Activated naive CD4-positive, alpha-beta T cell treated with anti-CD3 and anti-CD28 coated beads, Interleukin-2, amount 50 U/mL, for 24 hours (primary cell): Measurements from ENCODE around the gene TTC28.

ENCODE experiments used
- H3K27ac Mint-ChIP-seq: one replicate; pipeline ENCODE4 v1.8.0; 2021; ENCODE audit warnings: mild to moderate bottlenecking, mixed read lengths
- H3K27me3 Mint-ChIP-seq: one replicate; pipeline ENCODE4 v1.8.0; 2021; ENCODE audit warnings: mixed read lengths
- H3K36me3 Mint-ChIP-seq: one replicate; pipeline ENCODE4 v1.8.0; 2021; ENCODE audit warnings: mixed read lengths
- H3K4me1 Mint-ChIP-seq: one replicate; pipeline ENCODE4 v1.8.0; 2021; ENCODE audit warnings: mixed read lengths
- H3K4me3 Mint-ChIP-seq: one replicate; pipeline ENCODE4 v1.8.0; 2021; ENCODE audit warnings: mild to moderate bottlenecking, mixed read lengths
- H3K9me3 Mint-ChIP-seq: one replicate; pipeline ENCODE4 v1.8.0; 2021; ENCODE audit warnings: mixed read lengths

The TTC28 gene

DNA sequence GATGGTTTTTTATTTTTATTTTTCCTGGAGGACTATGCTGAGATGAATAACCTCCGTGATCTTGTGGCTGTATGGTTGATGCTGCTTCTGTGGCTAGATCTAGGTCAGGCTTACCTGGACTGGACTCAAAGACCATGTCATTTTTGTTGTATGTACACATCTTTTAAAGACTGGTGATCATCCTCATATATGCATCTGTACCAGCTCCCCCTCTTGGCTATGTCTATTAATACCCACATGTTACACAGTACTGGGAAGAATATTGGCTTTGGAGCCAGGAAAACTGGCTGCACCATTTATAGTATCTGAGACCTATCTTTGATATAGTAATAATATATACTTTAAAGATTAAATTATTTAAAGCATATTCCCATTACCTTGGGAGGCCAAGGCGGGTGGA, 742.2 kb downstream of the TTC28 start:
- no peak overlapping the region for H3K27ac Mint-ChIP-seq
- H3K9me3 Mint-ChIP-seq: no peaks in the 10 kb centered on the region
- H3K4me1 Mint-ChIP-seq: peaks cover 3% of the 10 kb centered on the region
- peaks cover 16% of the 10 kb centered on the region for H3K36me3 Mint-ChIP-seq
- no peak overlapping the region for H3K4me3 Mint-ChIP-seq
- no peaks in the 10 kb centered on the region for H3K27me3 Mint-ChIP-seq

DNA sequence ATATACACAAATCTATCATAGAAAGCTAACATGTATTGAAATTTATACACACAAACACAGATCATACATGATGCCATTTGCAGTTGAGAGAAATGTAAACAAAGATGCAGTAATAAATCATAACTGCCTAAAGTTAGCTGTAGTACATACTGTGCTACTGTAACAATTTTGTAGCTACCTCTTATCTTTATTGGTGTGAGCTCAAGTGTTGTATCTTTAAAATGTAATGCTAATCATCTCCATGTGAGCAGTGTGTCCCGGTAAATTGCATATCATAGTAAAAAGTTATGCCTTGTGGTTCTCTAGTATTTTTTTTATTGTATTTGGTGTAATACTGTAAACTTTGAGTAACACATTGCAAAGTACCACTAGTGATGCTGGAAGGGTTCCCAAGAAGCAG, 743.7 kb downstream of the TTC28 start:
- H3K36me3 Mint-ChIP-seq: peaks cover 7% of the 10 kb centered on the region
- no peak overlapping the region for H3K4me3 Mint-ChIP-seq
- H3K9me3 Mint-ChIP-seq: no peaks in the 10 kb centered on the region
- H3K27me3 Mint-ChIP-seq: no peaks in the 10 kb centered on the region
- H3K27ac Mint-ChIP-seq: no peak overlapping the region
- H3K4me1 Mint-ChIP-seq: peaks cover 3% of the 10 kb centered on the region

DNA sequence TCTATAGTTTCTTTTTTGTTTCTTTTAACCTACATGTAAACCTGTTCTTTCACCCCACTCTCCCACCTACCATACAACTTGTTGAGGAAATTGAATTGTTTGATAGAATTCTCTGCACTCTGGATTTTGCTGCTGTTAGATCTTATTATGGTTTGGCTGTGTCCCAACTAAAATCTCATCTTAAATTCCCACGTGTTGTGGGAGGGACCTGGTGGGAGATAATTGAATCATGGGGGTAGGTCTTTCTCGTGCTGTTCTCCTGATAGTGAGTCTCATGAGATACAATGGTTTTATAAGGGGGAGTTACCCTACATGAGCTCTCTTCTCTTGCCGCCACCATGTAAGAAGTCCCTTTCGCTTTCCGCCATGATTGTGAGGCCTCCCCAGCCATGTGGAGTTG, 745.6 kb downstream of the TTC28 start:
- H3K4me3 Mint-ChIP-seq: no peak overlapping the region
- H3K36me3 Mint-ChIP-seq: peaks cover 4% of the 10 kb centered on the region
- peaks cover 3% of the 10 kb centered on the region for H3K4me1 Mint-ChIP-seq
- H3K27ac Mint-ChIP-seq: no peak overlapping the region
- no peaks in the 10 kb centered on the region for H3K9me3 Mint-ChIP-seq
- H3K27me3 Mint-ChIP-seq: no peaks in the 10 kb centered on the region

DNA sequence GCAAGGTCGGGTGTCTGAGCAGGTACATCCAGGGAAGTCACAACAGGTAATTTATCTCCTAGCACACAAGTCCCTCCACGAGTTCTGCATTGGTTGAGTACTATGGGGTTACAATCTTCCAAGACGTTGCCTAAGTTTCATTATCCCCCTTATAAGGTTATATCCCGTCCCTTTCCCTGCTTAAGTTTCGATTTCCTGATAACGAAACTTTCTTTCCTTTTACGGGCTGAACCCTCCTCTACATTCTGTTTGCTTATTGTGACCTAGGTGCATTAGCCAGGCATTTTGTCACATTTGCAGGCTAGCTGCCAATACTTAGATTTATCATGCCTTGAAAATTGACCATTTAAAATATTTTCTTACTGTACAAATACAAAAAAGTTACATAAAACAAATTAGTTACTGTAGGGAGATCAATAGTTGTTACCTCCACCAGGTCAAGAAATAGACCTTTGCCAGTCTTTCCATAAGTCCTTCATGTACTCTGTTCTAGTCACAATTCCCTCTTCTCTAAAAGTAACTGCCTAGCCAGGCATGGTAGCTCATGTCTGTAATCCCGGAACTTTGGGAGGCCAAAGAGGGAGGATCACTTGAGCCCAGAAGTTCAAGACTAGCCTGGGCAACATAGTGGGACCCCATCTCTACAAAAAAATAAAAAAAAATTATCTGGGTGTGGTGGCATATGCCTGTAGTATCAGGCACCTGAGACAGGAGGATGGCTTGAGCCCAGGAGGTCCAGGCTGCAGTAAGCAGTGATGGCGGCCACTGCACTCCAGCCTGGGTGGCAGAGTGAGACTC, 746.3 kb downstream of the TTC28 start:
- H3K4me3 Mint-ChIP-seq: no peak overlapping the region
- H3K36me3 Mint-ChIP-seq: peaks cover 4% of the 10 kb centered on the region
- H3K4me1 Mint-ChIP-seq: peaks cover 3% of the 10 kb centered on the region
- no peak overlapping the region for H3K27ac Mint-ChIP-seq
- H3K9me3 Mint-ChIP-seq: no peaks in the 10 kb centered on the region
- no peaks in the 10 kb centered on the region for H3K27me3 Mint-ChIP-seq

- H3K9me3 Mint-ChIP-seq: no peaks in the 10 kb centered on the region
- peaks cover 2% of the 10 kb centered on the region for H3K36me3 Mint-ChIP-seq
- H3K4me1 Mint-ChIP-seq: peaks cover 18% of the 10 kb centered on the region
- H3K4me3 Mint-ChIP-seq: no peak overlapping the region
- no peak overlapping the region for H3K27ac Mint-ChIP-seq
- H3K27me3 Mint-ChIP-seq: no peaks in the 10 kb centered on the region
Observed at GRCh38 chr22:27930331-27931060, 749.1 kb downstream of the TTC28 start.
